HPDE6-E6E7 (cell line): Measurements from ENCODE around the gene UTS2R.

Experiments
- DNase-seq: peaks from one replicate; pipeline ENCODE4 v3.0.0; 2011; ENCODE audit warnings: missing footprints; ENCODE audit errors: extremely low spot score

Gene UTS2R

DNA sequence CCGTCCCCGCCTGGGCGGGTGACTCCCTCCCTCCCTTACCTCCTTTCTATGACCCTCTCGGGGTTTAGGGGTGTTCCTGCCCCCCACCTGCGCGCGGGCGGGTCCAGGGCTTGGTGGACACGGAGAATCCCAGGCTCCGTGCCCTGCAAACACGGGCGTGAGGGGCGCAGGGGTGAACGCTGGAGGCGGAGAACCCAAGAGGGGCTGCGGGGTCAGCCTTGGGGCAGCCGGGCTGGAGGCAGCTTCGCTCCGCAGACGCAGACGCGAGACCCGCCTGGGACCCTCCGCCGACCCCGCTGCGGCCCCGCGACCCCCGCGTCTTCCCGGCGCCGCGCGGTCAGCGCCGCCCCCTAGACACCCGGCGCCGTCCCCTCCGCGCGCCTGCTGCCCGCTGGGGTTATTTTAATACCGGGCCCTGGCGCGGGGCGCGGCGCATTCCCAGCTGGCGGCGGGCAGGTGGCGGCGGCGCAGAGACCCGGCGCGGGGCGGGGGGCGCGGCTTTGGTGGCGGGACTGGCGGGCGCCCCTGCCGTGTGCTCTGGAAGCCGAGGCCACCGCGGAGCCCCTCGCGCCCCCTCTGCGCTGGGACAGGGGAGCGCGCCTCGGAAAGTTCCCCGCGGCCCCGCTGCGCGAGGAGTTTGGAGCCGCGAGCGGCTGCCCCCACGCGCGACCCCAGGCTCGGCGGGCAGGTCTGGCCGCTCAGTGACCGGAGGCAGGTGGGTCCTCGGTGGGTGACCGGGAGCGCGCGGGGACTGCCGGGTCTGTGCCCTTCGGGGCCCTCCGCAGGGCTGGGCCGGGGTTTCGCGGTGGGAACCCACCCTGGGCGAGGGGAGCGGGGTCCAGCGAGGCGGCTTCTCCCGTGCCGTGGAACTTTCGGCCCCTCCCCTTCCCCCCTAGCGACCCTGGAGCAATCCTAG lies at the start of gene UTS2R:
UTS2R (plus strand) TSS at position 433 of the 916 bp plus-strand sequence. CDS start 2,560 bp downstream, outside the sequence.
- no peak for DNase-seq

DNA sequence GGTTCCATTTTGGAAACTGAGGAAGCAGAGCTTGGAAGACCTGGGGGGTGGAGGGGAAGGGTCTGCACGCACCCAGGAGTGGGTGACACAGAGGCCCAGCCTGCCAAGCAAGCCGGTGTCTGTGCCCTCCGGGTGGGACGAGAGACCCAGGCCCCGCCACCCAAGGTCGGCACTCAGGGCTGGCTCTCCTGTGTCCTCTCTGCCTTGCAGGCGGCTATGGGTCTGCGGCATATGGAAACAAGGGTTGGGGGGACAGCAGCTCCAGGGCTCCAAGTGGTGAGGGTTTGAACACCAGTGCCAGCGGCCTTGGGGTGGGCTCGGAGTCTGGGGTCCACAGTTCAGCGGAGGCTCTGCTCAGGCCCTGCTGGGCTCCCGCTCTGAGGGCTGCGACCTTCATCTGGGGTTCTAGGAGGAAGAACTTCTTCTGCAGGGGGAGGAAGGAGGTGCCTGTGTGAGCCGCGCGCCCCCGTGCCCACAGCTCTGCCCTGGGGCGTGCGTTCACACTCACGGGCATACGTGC lies 49.6 kb upstream of the UTS2R start:
- no peak for DNase-seq

DNA sequence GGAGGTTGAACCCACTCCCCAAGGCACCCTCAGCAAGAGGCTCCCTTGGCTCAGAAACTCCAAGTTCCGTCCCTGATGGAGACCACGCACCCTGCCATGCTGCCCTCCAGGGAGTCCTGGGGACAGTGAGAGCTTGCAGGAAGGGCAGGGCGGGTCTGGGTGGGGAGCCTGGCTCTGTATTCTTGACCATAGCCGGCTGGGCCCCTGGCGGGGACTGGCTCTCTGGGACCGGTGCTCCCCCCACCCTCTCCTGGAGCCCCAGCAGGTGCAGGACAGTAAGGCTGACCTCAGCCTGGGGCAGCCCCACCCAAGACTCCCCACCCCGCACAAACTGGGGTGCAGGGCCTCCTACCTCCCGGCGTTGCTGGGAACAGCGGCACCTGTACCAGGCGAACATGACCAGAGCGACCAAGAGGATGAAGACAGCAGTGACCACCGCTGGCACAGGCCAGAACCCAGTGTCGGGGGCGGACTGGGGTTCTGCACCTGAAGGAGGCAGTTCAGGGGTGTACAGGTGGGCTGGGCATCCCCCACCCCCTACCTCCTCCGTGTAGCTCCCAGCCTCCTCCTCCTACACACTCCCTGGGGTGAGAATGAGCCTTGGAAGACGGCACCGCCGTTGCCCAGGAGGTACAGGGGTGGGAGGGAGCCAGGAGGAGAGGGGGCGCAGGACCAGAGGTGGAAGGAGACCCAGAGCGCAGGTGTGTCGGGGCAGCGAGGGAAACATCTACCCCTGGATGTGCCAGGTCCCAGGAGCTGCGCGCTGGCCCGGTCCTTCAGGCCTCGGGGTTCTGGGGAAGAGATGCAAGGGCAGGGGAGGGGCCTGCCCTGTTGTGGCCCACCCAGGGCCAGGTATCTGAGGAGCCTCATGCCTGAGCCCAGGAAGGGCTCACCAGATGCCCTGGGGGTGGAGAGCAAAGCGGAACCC lies 48.8 kb upstream of the UTS2R start:
- DNase-seq, result no peak

DNA sequence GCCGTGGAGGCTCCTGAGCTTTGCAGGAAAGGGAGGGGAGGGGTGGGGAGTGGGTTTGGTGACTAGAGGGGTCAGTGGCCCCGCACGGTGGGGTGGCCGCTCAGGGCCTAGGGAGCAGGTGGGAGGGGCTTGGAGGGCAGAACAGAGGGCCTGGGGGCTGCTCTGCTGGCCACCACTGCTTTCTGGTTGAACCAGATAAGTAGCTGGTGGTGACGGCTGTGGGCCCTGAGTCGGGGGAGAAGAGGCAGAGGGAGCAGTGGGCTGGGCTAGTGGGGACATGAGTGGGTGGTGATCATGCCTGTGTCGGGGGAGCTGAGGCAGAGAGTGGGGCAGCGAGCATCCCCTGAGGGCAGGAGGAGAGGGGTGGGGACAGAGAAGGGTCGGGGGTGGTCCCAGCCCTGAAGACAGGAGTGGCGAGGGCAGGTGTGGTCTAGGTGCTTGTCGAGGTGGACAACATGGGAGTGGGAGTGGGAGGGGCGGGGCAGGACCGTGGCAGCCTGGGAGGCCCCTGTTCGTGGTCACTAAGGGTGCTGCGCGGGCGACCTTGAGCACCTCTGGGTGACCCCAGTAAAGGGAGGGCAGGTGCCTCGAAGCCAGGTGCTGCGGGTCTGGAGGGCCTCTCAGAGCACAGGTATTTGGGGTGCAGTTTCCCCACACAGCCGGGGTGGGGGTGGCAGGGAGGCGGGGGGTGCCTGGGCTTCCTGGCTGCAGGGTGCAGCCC lies 47.9 kb upstream of the UTS2R start:
- DNase-seq, result no peak

DNA sequence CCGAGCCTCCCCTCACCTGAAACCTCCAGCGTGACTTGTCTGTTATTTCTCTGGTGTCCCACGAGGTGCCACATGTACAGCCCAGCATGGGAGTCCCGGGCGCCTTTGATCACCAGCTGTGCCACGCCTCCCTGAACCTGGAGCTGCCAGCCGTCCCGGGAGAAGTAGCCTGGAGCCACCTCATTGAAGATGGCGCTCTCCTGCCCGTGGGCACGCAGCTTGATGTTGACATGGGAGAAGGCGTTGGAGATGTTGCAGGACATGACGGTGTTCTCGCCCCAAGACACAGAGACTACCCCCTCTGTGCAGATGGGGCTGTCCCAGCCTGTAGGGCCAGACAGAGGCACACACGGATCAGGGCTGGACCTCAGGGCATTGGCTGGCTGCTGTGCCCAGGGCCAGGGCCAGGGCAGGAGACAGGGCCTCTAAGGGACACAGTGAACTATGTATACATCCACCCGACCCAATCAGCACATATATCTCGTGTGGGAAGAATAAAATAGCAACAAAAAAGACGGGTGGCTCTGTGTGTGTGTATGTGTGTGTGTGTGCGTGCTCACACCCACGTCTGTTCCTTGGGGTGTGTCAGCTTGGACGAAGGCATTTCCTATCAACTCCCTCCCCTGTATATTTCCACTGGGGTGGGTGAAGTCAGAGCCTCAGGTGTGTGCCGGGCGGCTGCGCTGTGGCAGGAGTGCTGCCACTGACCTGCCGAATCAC lies 46.8 kb upstream of the UTS2R start:
- no peak for DNase-seq

DNA sequence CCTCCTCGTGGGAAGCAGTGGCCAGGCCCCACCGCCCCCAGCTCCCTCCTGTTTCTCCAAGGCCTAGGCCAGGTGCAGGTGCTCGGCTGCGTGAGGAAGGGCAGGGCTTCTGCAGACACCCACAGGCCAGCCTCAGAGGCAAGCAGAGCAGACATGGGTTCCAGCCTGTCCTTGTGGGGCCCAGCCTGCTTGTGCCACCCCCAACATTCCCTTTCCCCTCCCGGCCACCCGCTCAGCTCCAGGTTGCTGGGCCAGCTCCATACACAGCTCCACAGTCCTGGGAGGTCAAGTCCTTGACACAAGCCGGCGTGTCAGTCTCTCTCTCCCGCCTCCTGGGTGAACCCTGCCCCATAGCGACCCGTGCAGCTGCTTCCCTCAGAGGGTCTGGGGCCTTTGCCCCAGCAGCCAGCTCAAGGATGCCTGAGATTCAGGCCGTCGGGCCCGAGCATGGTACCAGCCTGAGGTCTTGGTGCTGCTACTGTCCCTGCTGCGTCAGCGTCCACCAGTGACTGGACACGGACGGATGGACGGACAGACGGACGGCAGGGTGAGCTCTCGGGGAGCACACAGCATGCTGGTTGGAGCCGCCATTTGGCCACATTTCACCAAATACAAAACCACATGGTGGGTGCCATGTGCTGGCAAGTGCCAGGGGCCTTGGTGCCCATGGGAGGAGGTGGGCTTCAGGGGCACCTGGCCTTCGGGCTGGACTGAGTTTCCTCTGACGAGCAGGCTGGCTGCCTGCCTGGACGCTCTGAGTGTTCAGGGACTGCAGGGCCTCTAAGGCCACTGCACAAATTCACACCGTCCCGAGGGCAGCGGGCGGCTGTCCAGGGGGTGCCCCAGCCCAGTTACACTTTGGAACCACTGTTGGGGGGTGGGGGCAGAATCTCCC lies 46.0 kb upstream of the UTS2R start:
- no peak for DNase-seq

DNA sequence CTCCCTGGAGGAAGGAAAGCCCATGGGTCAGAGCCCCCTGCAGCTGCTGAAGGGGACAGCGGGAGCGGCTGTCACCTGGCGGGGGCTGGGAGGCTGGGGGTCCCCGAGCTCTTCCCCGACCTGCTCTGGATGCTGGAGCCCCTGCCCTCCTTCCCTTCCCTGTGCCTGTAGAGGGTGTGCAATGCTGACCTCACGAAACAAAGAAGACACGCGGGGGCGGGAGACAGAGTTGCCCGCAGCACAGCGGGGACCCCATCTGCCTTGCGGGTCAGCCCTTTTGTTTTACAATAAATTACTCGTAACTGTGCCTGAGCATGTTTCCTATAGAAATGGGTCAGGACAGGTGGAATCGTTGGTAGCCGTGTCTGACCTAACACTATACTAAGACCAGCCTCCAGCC lies 44.3 kb upstream of the UTS2R start:
- no peak for DNase-seq

DNA sequence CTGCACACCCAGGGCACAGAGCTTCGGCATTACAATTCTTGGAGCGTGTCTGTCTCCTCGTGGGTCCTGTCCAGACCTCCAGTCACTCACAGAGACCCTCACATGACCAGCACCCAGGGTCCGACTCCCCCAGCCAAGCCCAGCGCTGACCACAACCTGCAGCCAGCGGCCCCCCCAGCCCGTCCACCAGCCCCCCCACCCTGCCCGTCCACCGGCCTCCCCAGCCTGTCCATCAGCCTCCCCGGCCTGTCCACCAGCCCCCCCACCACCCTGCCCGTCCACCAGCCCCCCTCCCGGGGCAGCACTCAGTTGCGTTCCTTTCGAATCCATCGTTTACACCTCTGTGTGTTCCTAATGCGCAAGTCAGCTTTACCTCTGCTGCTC lies 43.8 kb upstream of the UTS2R start:
- DNase-seq, result no peak

DNA sequence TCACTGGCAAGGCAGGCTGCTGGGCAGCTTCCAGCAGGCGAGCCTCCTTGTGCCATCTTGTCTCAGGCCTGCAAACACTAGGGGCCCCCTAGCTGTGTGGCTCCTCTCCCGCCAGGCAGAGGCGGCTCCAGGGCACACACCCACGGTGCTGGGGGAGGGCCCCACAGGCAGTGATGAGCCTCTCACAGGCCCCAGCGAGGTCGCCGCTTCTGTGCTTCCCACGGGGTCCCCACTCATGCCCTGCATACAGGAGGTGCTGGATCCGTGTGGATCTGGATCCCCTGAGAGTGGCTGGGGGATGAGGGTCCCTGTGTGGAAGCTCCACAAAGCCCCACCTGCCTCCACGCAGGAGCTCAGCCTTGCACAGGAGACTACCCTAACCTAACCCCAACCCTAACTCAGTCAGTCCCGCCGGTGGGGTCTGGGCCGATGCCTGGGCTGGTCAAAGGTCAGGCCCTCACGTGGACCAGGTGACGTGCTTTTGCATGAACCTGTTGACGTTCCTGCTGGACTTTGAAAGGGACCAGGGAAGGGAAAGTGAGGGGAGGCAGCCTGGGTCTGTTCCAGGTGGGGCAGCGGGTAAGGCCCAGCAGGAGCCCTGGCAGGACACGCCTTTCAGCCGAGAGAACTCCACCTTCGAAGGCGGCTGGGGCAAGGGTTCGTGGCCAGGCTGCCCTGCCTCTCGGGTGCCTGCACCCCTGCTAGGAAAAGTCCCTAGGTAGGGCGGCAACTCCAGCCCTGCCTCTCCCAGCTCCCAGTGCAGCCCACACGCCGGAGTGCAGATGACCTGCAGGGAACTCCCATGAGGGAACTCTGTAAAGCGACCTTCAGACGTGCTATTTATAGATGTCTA lies 43.2 kb upstream of the UTS2R start:
- no peak for DNase-seq

DNA sequence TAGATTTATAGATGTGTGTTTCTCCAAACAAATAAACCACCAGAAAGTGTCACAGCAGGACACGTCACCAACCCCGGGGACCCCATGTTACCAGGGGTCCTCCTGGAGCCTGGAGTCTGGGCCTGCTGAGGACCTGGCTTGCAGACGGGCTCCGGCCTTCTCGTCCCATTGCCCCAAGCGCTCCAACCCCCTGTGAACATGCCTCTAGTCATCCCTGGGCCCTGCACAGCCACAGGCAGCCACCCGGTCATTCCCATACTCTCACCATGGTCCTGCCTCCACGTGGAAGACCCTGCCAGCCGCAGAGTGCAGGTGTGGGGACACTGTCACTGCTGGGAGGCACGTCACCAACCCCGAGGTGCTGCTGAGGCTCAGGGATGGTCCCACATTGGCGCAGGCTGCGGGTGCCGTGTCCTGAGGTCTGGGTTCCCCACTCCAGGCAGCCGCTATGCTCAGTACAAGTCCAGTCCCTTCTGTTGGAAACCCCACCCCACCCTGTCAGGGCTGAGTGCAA lies 42.5 kb upstream of the UTS2R start:
- DNase-seq, result no peak

DNA sequence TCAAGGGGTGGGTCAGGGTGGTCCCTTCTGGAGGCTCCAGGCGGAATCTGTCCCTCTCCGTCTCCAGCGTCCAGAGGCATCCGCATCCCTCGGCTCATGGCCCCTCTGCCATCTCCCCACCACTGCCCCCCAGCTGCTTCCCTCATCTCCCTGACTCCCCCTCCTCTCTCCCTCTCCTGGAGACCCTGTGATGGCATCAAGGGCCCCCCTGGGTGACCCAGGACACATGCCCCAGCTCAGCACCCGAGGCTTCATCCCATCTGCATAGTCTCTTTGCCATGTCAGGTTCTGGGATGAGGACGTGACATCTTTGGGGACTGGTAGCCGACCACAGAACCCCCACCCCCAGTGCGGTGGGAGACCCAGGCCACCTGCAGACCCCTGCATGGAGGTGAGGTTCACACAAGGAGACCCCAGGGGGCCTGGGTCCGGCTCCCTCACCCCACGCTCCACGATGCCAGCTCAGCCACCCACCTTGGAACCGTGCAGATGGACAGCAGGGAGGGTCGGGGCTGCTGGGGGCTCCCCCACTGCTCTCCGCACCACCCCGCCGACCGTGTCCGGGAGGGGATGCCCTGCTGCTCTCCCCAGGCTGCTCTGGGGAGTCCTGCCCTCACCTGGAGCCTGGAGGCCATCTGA lies 41.8 kb upstream of the UTS2R start:
- no peak for DNase-seq

DNA sequence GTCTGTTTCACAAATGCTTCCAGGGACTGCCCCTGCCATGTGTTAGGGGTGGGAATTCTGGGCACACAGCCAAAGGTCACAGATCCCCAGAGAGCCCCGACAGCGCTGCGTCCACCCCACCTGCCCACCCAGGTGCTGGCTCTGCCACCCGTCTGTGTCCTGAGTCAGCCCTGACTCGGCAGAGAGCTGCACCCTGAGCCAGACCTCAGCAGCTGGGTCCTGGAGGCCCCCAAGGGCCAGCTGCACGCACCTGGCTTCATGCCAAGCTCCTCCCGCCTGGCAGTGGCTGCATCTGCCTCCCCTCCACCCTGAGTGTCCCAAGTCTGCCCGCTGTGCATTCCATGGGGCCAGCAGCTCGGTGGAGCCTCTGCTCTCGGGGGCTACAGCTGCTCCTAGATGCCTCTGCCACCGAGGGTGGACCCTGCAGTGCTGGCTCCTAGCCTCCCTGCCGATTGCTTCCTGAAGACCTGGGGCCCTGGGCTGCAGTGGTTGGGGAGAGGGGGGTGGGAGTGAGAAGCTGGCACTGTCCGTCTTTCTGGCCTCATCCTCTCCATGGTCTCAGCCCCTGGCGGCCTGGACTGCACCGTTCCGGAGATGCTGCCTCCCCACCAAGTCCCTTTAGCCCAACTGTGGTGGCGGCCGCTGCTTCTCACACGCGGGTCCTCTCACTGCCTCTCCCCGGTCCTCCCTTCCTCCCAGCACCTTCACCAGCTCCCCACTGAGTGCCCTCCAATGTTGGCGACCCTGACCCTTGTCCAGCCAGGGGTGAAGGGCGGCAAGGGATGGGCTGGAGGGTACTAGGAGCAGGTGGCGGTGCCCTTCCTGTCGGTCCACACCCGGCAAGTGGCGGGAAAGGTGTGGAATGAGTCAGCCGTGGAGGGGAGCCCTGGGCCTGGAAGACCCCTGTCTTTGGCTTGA lies 41.0 kb upstream of the UTS2R start:
- no peak for DNase-seq

DNA sequence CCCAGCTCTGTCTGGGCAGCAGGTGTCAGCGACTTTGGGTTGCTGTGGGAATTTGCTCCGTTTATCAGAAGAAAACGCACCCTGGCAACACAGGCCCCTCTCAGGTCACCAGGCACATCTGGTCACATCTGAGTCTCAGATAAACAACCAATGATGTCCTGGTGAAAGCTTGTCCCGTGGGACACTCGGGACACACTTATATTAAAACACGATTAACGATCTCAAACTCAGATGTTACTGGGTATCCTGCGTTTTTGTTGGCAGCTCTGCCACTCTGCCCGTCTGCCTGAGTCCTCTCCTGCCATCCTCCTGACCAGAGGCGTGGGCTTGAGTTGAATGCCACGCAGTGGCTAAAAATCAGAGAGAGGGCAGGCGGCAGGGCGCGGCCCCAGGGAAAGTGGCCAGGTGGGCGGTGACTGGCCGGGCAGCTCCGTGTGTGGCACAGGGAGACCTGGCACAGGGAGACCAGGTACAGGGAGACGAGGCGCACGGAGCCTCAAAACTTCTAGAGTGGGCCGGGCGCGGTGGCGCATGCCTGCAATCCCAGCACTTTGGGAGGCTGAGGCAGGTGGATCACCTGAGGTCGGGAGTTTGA lies 40.1 kb upstream of the UTS2R start:
- no peak for DNase-seq

DNA sequence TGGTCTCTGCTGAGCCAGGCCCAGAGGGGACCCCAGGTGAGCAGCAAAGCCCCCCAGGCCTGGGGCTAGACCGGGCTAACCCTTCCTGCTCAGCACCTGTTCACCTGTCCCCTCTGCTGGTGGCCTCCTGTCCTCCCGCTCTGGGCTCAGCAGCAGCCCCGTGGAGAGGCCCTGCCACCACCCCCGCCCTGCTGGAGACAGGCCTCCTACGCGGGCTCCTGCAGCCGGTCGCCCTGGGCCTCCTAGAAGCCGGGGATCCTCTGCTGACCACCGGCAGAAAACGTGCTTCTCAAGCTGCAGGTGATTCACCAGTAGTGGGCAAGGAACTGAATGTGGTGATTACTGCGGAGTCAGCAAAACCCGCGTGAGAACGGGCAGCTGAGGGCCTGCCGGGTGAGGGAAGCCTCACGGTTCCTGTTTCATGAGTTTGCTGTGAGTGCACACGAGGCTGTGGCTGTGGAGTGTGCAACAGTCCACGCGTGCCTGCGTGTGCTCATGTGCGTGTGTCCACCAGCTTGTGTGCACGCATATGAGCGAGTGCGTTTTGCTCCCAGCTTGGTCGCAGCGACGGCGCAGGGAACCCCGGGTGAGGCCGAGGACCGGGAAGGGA lies 38.8 kb upstream of the UTS2R start:
- no peak for DNase-seq

DNA sequence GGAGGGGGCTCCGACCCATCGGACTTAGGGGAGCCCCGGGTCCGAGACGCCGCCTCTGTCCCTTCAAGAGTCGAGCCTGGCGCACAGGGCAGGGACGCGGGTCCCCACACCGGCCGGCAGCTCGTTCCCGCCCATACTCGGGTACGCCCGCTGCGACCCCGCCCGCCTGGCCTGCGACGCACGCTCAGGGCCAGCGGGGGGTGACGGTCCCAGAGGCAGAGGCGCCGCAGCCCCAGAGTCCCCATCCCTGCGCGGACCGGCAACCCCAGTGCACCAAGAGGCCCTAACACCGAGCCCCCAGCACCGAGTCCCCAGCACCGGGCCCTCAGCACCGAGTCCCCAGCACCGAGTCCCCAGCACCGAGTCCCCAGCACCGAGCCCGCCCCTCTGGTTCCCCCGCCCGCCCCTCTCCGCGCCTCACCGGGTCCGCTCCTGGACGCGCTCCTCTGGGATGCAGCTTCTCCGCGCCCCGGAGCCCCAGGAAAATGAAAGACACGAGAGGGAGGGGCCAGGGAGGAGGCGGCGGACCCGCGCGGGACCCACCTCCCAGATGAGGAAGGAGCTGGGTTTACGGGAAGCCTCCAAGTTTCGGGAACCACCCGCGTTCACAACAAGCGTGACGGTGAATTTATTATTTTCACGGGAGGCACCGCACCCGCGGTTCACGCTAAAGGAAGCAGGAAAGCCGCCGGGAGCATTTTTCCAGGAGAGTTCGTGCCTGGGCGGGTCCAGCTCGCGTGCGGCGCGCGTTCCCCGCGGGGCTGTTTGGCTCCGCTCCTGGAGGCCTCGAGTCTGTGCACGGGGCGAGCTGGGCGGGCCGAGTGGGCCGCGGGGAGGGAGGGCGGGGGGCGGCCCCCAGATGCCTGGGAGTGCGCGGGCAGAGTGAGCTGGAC lies 38.0 kb upstream of the UTS2R start, which contains the start of gene SECTM1:
SECTM1 (minus strand) TSS at position 488 of the 893 bp plus-strand sequence. CDS start 6,526 bp downstream, outside the sequence.
- no peak for DNase-seq
